Vagina (tissue), 2 donors: ENCODE results near the gene TMX4. TPM values are rescaled to one million over a fixed set of nuclear protein-coding genes. Genes with fewer than 3 reads are reported as not detected.

ENCODE experiments used
- DNase-seq, 2 donors: peaks; one replicate each; pipeline ENCODE4 v3.0.0-alpha.2; 2017; ENCODE audit errors: extremely low spot score in 2 of 2
- H3K27ac ChIP-seq: fragments of 200-600 bp; sonication (generic); one replicate; pipeline ENCODE4 v1.5.1; 2019
- H3K27me3 ChIP-seq: fragments of 200-600 bp; sonication (generic); one replicate; pipeline ENCODE4 v1.5.1; 2019
- H3K36me3 ChIP-seq, 2 donors: fragments of 200-600 bp; sonication (generic); one replicate each; pipeline ENCODE4 v1.5.1; 2017 to 2019
- H3K4me1 ChIP-seq: fragments of 200-600 bp; sonication (generic); one replicate; pipeline ENCODE4 v1.5.1; 2019
- H3K4me3 ChIP-seq, 2 donors: fragments of 200-600 bp; sonication (generic); 1 replicate in 1 of 2; 2 replicates in 1 of 2; pipeline ENCODE4 v1.5.1; 2016 to 2019
- H3K9me3 ChIP-seq: fragments of 200-600 bp; sonication (generic); one replicate; pipeline ENCODE4 v1.5.1; 2019
- POLR2A ChIP-seq, 2 donors: fragments of 450-650 bp; IDR thresholded peaks; one replicate each; pipeline ENCODE4 v1.6.1; 2017; ENCODE audit warnings: antibody characterized with exemption in 2 of 2, mild to moderate bottlenecking in 2 of 2, moderate library complexity in 2 of 2
- POLR2AphosphoS5 ChIP-seq, 2 donors: sonication (generic); formaldehyde crosslinking; IDR thresholded peaks; one replicate each; pipeline ENCODE4 v1.9.0; 2017; ENCODE audit warnings: antibody characterized with exemption in 2 of 2, mild to moderate bottlenecking in 2 of 2, low read depth in 1 of 2; ENCODE audit not compliant: insufficient read depth in 1 of 2
- intact Hi-C: fragments of 100-400 bp; cut with DNase I; formaldehyde crosslinking; loops from one replicate; pipeline ENCODE4 v1.15.1; 2023
- total RNA-seq: library from RNA; depleted of rRNA; stranded (reverse); fragments of >200 nt; gene quantifications from one replicate; pipeline ENCODE4 v1.2.3, GENCODE V29; 2016
- TF ChIP-seq, protein P1 (sequence below), 3 experiments: fragments of 450-650 bp in 2 of 3; fragments of 200-600 bp in 1 of 3; sonication (generic) in 1 of 3; IDR thresholded peaks; one replicate each; pipeline ENCODE4 v1.5.1; 2017 to 2019; ENCODE audit warnings: antibody characterized with exemption in 3 of 3, mild to moderate bottlenecking in 2 of 3, moderate library complexity in 2 of 3

The TMX4 gene
- total RNA-seq, 1 donor from 2014 or later: 33.9 TPM

DNA sequence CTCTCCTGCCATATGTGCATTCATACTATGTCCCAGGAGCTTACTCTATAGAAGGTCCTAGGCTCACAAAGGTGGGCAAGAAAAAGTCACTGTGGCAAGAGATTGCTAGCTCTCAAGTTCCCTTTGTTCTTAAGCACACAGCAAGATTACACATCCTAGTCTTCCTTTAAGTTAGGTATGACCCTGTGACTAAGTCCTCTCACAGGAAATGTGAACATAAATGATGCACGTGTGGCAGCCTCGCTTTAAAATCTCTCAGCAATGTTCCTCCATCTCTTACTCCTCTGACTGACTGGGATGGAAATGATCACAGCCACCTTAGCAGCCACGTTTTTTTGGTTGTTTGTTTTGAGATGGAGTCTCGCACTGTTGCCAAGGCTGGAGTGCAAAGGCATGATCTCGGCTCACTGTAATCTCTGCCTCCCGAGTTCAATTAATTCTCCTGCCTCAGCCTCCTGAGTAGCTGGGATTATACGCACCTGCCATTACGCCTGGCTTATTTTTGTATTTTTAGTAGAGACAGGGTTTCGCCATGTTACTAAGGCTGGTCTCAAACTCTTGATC lies 43.6 kb downstream of the TMX4 start:
- no peaks in the 10 kb centered on the region for H3K27me3 ChIP-seq
- no peak overlapping the region for H3K27ac ChIP-seq
- no peak overlapping the region for H3K4me3 ChIP-seq
- intact Hi-C loops: no loop called here
- H3K9me3 ChIP-seq: no peaks in the 10 kb centered on the region
- peaks cover 0 to 2% of the 10 kb centered on the region in 2 donors for H3K36me3 ChIP-seq
- DNase-seq: no peak
- TF ChIP-seq POLR2A (IDR thresholded peaks at IDR 0.05) (no peak), POLR2AphosphoS5 (IDR thresholded peaks at IDR 0.05; ENCODE audit: insufficient read depth in 1 of 2, low read depth in 1 of 2) (no peak)
- TF ChIP-seq, protein P1, sequence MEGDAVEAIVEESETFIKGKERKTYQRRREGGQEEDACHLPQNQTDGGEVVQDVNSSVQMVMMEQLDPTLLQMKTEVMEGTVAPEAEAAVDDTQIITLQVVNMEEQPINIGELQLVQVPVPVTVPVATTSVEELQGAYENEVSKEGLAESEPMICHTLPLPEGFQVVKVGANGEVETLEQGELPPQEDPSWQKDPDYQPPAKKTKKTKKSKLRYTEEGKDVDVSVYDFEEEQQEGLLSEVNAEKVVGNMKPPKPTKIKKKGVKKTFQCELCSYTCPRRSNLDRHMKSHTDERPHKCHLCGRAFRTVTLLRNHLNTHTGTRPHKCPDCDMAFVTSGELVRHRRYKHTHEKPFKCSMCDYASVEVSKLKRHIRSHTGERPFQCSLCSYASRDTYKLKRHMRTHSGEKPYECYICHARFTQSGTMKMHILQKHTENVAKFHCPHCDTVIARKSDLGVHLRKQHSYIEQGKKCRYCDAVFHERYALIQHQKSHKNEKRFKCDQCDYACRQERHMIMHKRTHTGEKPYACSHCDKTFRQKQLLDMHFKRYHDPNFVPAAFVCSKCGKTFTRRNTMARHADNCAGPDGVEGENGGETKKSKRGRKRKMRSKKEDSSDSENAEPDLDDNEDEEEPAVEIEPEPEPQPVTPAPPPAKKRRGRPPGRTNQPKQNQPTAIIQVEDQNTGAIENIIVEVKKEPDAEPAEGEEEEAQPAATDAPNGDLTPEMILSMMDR (IDR thresholded peaks at IDR 0.05): no peak
- H3K4me1 ChIP-seq: no peaks in the 10 kb centered on the region

DNA sequence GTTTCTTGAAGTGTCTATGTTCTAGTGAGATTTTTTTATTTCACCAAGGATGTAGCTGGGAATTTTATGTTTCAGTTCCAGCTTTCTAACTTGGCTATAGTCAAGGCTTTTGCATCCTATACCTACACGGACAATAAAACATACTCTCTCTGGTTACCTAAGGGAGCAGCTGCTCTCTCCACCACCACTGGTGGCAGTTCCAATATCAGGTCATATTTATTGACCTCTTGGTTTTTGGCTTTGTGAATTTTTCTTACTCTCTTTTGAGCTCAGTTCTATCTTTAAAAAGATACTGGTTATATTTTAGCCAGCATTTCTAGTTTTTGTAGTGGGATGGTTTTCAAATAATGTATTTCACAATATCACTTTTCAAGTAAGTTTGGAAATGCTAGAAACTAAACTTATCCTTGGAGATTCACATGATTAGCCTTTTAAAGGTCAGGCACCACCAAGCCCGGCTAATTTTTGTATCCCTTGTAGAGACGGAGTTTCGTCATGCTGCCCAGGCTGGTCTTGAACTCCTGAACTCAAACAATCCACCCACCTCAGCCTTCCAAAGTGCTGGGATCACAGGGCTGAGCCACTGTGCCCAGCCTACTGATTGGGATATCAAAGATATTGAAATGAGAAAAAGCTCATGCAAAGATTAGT lies 44.7 kb downstream of the TMX4 start:
- no peaks in the 10 kb centered on the region for H3K36me3 ChIP-seq
- intact Hi-C loops: no loop called here

GRCh38 chr20:7971536-7972280 lies 47.9 kb downstream of the TMX4 start:
- intact Hi-C loops: no loop called here
- TF ChIP-seq POLR2A (IDR thresholded peaks at IDR 0.05): no peak
- TF ChIP-seq POLR2AphosphoS5 (IDR thresholded peaks at IDR 0.05; ENCODE audit: insufficient read depth in 1 of 2, low read depth in 1 of 2): no peak
- TF ChIP-seq, protein P1 (IDR thresholded peaks at IDR 0.05): no peak
- no peak for DNase-seq

More for the DNA sequence above, 44.7 kb downstream of the TMX4 start:
- no peaks in the 10 kb centered on the region for H3K9me3 ChIP-seq
- TF ChIP-seq POLR2A (IDR thresholded peaks at IDR 0.05) (no peak), POLR2AphosphoS5 (IDR thresholded peaks at IDR 0.05; ENCODE audit: insufficient read depth in 1 of 2, low read depth in 1 of 2) (no peak)
- TF ChIP-seq, protein P1 (IDR thresholded peaks at IDR 0.05): no peak
- no peaks in the 10 kb centered on the region for H3K27me3 ChIP-seq
- no peak overlapping the region for H3K4me3 ChIP-seq
- H3K4me1 ChIP-seq: no peaks in the 10 kb centered on the region
- H3K27ac ChIP-seq: no peak overlapping the region
- no peak for DNase-seq

GRCh38 chr20:7967199-7967844 lies 52.2 kb downstream of the TMX4 start:
- no peak for DNase-seq
- Histone ChIP-seq H3K4me3 (no peak overlapping the region), H3K27ac (no peak overlapping the region), H3K9me3 (no peaks in the 10 kb centered on the region), H3K27me3 (no peaks in the 10 kb centered on the region), H3K4me1 (no peaks in the 10 kb centered on the region), H3K36me3 (no peaks in the 10 kb centered on the region)
- TF ChIP-seq POLR2A (IDR thresholded peaks at IDR 0.05) (no peak), POLR2AphosphoS5 (IDR thresholded peaks at IDR 0.05; ENCODE audit: insufficient read depth in 1 of 2, low read depth in 1 of 2) (no peak)
- TF ChIP-seq, protein P1 (IDR thresholded peaks at IDR 0.05): no peak
- intact Hi-C loops: no loop called here

More at GRCh38 chr20:7971536-7972280, 47.9 kb downstream of the TMX4 start:
- H3K36me3 ChIP-seq: no peaks in the 10 kb centered on the region
- no peaks in the 10 kb centered on the region for H3K9me3 ChIP-seq
- no peak overlapping the region for H3K4me3 ChIP-seq
- H3K4me1 ChIP-seq: no peaks in the 10 kb centered on the region
- no peak overlapping the region for H3K27ac ChIP-seq
- no peaks in the 10 kb centered on the region for H3K27me3 ChIP-seq
